WTC11 (cell line): ENCODE data around the gene ANKRD13A.

Experiments used
- CTCF ChIP-seq: fragments of 200-600 bp; IDR thresholded peaks from 2 replicates; pipeline ENCODE4 v1.8.0; 2022; ENCODE audit warnings: antibody characterized with exemption
- E2F4 ChIP-seq: sonication (generic); formaldehyde crosslinking; IDR thresholded peaks from 2 replicates; pipeline ENCODE4 v1.8.1; 2022; ENCODE audit warnings: low read depth, mild to moderate bottlenecking, moderate library complexity, missing genetic modification reagents, borderline replicate concordance
- MXD4 ChIP-seq: fragments of 250-450 bp; sonication (Bioruptor Pico); IDR thresholded peaks from 2 replicates; pipeline ENCODE4 v1.8.0; 2021; ENCODE audit warnings: mild to moderate bottlenecking, moderate library complexity, borderline replicate concordance
- NFYB ChIP-seq: sonication (generic); formaldehyde crosslinking; conservative IDR thresholded peaks from 2 replicates; pipeline ENCODE4 v1.8.0; 2022; ENCODE audit warnings: low read depth, missing genetic modification reagents
- TEAD4 ChIP-seq: sonication (generic); formaldehyde crosslinking; IDR thresholded peaks from 2 replicates; pipeline ENCODE4 v1.8.0; 2022; ENCODE audit warnings: mild to moderate bottlenecking, missing genetic modification reagents
- ZNF532 ChIP-seq: fragments of 250-450 bp; sonication (Bioruptor Pico); IDR thresholded peaks from 2 replicates; pipeline ENCODE4 v1.9.0; 2021; ENCODE audit warnings: mild to moderate bottlenecking, borderline replicate concordance

GRCh38 chr12:109951751-109952150, 47.5 kb upstream of the ANKRD13A start:
- TF ChIP-seq ZNF532 (CRISPR knock-in tag) (no peak), E2F4 (no peak), MXD4 (CRISPR knock-in tag) (no peak), NFYB (no peak), TEAD4 (CRISPR knock-in tag) (no peak), CTCF (no peak)
